ENCODE measurements around the gene SPAG16.

GRCh38 chr2:213669657-213670056, 385.4 kb downstream of the SPAG16 start:
- TF ChIP-seq POLR2A (IDR thresholded peaks at IDR 0.05) (no peak), EP300 (IDR thresholded peaks at IDR 0.05) (no peak)

All from tibial nerve (tissue), 3 donors.